ENCODE measurements around the gene NKPD1.

NKPD1 gene

GRCh38 chr19:45179072-45179891 lies 18.5 kb upstream of the NKPD1 start:
- H3K4me3 Mint-ChIP-seq, result peak overlapping the region; percentile 92
- peaks cover 34% of the 10 kb centered on the region for H3K4me1 Mint-ChIP-seq (ENCODE audit: low read depth)
- no peaks in the 10 kb centered on the region for H3K27me3 Mint-ChIP-seq
- no peaks in the 10 kb centered on the region for H3K36me3 Mint-ChIP-seq
- H3K9me3 Mint-ChIP-seq (ENCODE audit: low read depth), result no peaks in the 10 kb centered on the region
- H3K27ac Mint-ChIP-seq, result peak overlapping the region; percentile 92

GRCh38 chr19:45178262-45179071 lies 17.7 kb upstream of the NKPD1 start, which contains the start of gene BLOC1S3:
TSS of gene BLOC1S3 (plus strand) at chr19:45178784. CDS start at chr19:45179297, 513 bp downstream.
- peak within 1 kb of the TSS; percentile 92 for H3K4me3 Mint-ChIP-seq
- H3K9me3 Mint-ChIP-seq (ENCODE audit: low read depth), result no peaks in the 10 kb centered on the region
- H3K36me3 Mint-ChIP-seq, result no peaks in the 10 kb centered on the region
- H3K27me3 Mint-ChIP-seq, result no peaks in the 10 kb centered on the region
- peak within 1 kb of the TSS; percentile 92 for H3K27ac Mint-ChIP-seq
- H3K4me1 Mint-ChIP-seq (ENCODE audit: low read depth), result peaks cover 36% of the 10 kb centered on the region

GRCh38 chr19:45177817-45178261 lies 17.1 kb upstream of the NKPD1 start, which contains the start of gene TRAPPC6A:
TSS of gene TRAPPC6A (minus strand) at chr19:45178237. CDS start at chr19:45178218, 19 bp downstream.
- Mint-ChIP-seq H3K36me3 (no peaks in the 10 kb centered on the region), H3K4me3 (peak within 1 kb of the TSS; percentile 92), H3K27ac (peak within 1 kb of the TSS; percentile 92), H3K9me3 (ENCODE audit: low read depth) (no peaks in the 10 kb centered on the region), H3K27me3 (no peaks in the 10 kb centered on the region), H3K4me1 (ENCODE audit: low read depth) (peaks cover 37% of the 10 kb centered on the region)

GRCh38 chr19:45175515-45176345 lies 14.9 kb upstream of the NKPD1 start:
- H3K4me1 Mint-ChIP-seq (ENCODE audit: low read depth), result peaks cover 43% of the 10 kb centered on the region
- no peaks in the 10 kb centered on the region for H3K9me3 Mint-ChIP-seq (ENCODE audit: low read depth)
- peak overlapping the region; percentile 55 for H3K4me3 Mint-ChIP-seq
- H3K27me3 Mint-ChIP-seq, result no peaks in the 10 kb centered on the region
- H3K36me3 Mint-ChIP-seq, result no peaks in the 10 kb centered on the region
- H3K27ac Mint-ChIP-seq, result peak overlapping the region; percentile 64

GRCh38 chr19:45173816-45174215 lies 13.0 kb upstream of the NKPD1 start:
- H3K27ac Mint-ChIP-seq, result no peak overlapping the region
- no peaks in the 10 kb centered on the region for H3K27me3 Mint-ChIP-seq
- peaks cover 40% of the 10 kb centered on the region for H3K4me1 Mint-ChIP-seq (ENCODE audit: low read depth)
- H3K4me3 Mint-ChIP-seq, result no peak overlapping the region
- H3K36me3 Mint-ChIP-seq, result no peaks in the 10 kb centered on the region
- H3K9me3 Mint-ChIP-seq (ENCODE audit: low read depth), result no peaks in the 10 kb centered on the region

- H3K4me3 Mint-ChIP-seq, result no peak overlapping the region
- H3K27me3 Mint-ChIP-seq, result no peaks in the 10 kb centered on the region
- no peaks in the 10 kb centered on the region for H3K9me3 Mint-ChIP-seq (ENCODE audit: low read depth)
- no peaks in the 10 kb centered on the region for H3K36me3 Mint-ChIP-seq
- H3K27ac Mint-ChIP-seq, result peak overlapping the region; percentile 84
- peaks cover 38% of the 10 kb centered on the region for H3K4me1 Mint-ChIP-seq (ENCODE audit: low read depth)
Observed at GRCh38 chr19:45172611-45173208, 11.9 kb upstream of the NKPD1 start.

GRCh38 chr19:45172173-45172572 lies 11.4 kb upstream of the NKPD1 start:
- H3K4me1 Mint-ChIP-seq (ENCODE audit: low read depth), result peaks cover 34% of the 10 kb centered on the region
- no peak overlapping the region for H3K4me3 Mint-ChIP-seq

GRCh38 chr19:45171211-45171623 lies 10.4 kb upstream of the NKPD1 start:
- Mint-ChIP-seq H3K9me3 (ENCODE audit: low read depth) (no peaks in the 10 kb centered on the region), H3K4me3 (peak overlapping the region; percentile 77), H3K27ac (peak overlapping the region; percentile 94), H3K27me3 (no peaks in the 10 kb centered on the region), H3K4me1 (ENCODE audit: low read depth) (peaks cover 37% of the 10 kb centered on the region), H3K36me3 (no peaks in the 10 kb centered on the region)

More at GRCh38 chr19:45172173-45172572, 11.4 kb upstream of the NKPD1 start:
- H3K36me3 Mint-ChIP-seq, result no peaks in the 10 kb centered on the region
- H3K27ac Mint-ChIP-seq, result peak overlapping the region; percentile 84
- H3K9me3 Mint-ChIP-seq (ENCODE audit: low read depth), result no peaks in the 10 kb centered on the region
- H3K27me3 Mint-ChIP-seq, result no peaks in the 10 kb centered on the region

- no peak overlapping the region for H3K4me3 Mint-ChIP-seq
- no peaks in the 10 kb centered on the region for H3K27me3 Mint-ChIP-seq
- peaks cover 37% of the 10 kb centered on the region for H3K4me1 Mint-ChIP-seq (ENCODE audit: low read depth)
- H3K27ac Mint-ChIP-seq, result peak overlapping the region; percentile 94
- H3K9me3 Mint-ChIP-seq (ENCODE audit: low read depth), result no peaks in the 10 kb centered on the region
- H3K36me3 Mint-ChIP-seq, result no peaks in the 10 kb centered on the region
Observed at GRCh38 chr19:45170146-45171106, 9.6 kb upstream of the NKPD1 start.

GRCh38 chr19:45169602-45170001 lies 8.8 kb upstream of the NKPD1 start:
- H3K36me3 Mint-ChIP-seq, result no peaks in the 10 kb centered on the region
- no peaks in the 10 kb centered on the region for H3K27me3 Mint-ChIP-seq
- no peak overlapping the region for H3K27ac Mint-ChIP-seq
- H3K4me3 Mint-ChIP-seq, result no peak overlapping the region
- H3K9me3 Mint-ChIP-seq (ENCODE audit: low read depth), result no peaks in the 10 kb centered on the region
- peaks cover 38% of the 10 kb centered on the region for H3K4me1 Mint-ChIP-seq (ENCODE audit: low read depth)

GRCh38 chr19:45168767-45169351 lies 8.1 kb upstream of the NKPD1 start:
- Mint-ChIP-seq H3K9me3 (ENCODE audit: low read depth) (no peaks in the 10 kb centered on the region), H3K36me3 (no peaks in the 10 kb centered on the region), H3K27me3 (no peaks in the 10 kb centered on the region), H3K4me1 (ENCODE audit: low read depth) (peaks cover 44% of the 10 kb centered on the region), H3K4me3 (no peak overlapping the region), H3K27ac (no peak overlapping the region)

GRCh38 chr19:45166723-45167252 lies 6.0 kb upstream of the NKPD1 start:
- Mint-ChIP-seq H3K36me3 (no peaks in the 10 kb centered on the region), H3K9me3 (ENCODE audit: low read depth) (no peaks in the 10 kb centered on the region), H3K27ac (peak overlapping the region; percentile 23), H3K27me3 (no peaks in the 10 kb centered on the region), H3K4me1 (ENCODE audit: low read depth) (peaks cover 35% of the 10 kb centered on the region), H3K4me3 (no peak overlapping the region)

Measured in activated naive CD8-positive, alpha-beta T cell (primary cell).